GM19043 (cell line): ENCODE measurements around the gene RASSF10.

Experiments used
- ATAC-seq: cut with Tn5 transposase; IDR thresholded peaks from one replicate; pipeline ENCODE4 v1.9.1; 2021; ENCODE audit warnings: low read depth; ENCODE audit not compliant: unreplicated experiment

Gene RASSF10

DNA sequence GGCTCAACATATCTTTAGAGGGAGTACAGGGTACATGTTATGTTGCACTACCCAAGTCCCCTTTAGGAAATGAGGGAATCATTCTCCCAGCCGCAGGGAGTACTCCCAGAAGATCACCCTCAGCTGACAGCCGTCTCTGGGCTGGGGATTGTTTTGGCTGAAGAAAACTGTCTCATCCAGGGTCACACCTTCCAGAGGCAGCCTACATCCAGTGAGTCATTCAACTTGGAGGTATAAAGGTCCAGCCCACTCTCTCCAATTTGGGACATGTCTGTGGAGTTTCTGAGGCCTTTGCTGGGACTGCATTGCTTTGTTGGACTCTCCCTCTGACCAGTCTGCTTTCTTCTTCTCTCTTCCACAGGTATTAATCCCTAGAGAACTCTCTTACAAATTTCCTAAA, 42.1 kb downstream of the RASSF10 start:
- ATAC-seq: no peak

DNA sequence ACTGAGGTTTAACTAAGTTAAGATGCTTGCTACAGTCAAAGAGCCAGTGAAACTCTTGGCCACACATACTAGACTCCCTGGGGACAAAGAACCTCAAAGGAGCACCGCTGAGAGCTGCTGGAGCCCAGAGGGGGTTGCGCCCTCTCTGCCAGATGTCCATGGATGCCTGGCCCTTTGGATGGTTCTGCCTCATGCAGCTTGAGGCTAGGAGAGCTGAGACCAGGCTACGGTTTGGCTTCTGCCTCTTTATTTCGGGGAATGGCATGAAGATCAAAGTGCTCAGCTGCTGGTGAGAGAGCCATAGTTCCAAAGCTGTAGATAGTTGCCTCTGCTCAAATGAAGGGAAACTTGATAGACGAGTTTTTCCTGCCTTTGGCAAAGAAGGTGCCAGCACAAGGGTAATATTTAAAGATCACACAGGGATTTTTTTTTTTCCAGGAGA, 43.0 kb downstream of the RASSF10 start:
- no peak for ATAC-seq

DNA sequence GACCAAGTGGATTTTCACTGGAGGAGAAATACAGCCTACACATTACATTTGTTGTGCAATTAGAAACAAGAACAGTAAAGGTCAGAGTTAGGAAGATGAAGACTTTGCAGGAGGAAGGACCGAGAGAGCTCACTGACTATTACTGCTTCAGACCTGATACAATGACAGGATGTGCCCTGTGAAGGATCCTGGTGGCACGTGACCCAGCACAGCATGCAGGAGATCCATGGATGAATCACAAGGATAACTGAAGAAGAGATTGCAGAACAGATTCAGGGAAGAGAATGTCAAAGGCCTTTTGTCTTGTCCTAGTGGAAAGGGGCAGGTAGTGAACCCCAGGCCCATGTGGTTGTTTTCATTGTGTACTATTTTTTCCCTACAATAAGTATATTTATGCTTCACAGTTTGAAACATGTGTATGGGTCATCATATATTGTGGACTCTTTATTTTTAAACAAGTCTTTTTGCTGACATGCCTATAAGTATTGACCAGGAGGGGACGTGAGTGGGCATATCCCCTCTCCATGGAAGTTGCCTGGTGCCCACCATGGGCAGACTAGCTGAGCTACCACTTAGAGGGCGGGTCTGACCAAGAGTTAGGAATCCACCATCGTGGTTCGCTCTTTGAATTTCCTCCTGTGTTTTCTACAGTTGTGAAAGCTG, 44.3 kb downstream of the RASSF10 start:
- ATAC-seq: no peak

DNA sequence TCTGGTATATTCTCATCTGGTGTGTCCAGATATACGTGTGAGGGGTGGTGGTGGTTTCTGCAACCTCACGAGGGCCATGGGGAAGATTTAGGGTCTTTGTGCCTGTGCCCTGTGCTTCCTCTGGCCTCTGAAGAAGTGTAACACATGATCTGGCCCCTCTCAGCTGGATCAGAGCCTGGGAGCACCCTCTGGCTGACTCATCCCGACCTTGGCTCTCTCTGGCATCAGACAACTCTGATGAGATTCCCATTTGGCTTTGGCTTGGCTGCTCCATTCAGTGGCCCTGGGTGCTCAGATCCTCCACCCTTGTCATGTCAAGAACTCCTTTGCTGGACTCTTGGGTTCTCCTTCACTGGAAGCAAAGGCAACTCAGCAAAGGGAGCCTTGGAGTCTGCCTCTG, 45.2 kb downstream of the RASSF10 start:
- ATAC-seq: no peak

DNA sequence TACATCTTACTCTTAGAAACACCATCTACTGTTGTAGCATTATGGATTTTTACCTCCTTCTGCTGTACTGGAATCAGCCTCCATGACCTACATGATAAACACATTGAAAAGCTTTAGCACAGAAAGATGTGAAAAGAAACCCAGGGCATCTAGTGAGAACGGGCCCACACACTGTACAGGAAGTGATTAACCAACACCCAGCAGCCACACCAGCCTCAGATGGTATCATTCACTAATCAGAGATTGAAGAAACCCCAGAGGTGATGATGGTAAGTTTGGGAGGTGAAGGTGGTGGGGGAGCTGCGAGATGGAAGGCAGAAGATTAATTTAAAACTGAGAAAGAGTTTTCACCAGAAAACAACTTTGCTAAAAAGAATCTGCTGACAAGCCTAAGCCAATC, 46.1 kb downstream of the RASSF10 start:
- no peak for ATAC-seq

DNA sequence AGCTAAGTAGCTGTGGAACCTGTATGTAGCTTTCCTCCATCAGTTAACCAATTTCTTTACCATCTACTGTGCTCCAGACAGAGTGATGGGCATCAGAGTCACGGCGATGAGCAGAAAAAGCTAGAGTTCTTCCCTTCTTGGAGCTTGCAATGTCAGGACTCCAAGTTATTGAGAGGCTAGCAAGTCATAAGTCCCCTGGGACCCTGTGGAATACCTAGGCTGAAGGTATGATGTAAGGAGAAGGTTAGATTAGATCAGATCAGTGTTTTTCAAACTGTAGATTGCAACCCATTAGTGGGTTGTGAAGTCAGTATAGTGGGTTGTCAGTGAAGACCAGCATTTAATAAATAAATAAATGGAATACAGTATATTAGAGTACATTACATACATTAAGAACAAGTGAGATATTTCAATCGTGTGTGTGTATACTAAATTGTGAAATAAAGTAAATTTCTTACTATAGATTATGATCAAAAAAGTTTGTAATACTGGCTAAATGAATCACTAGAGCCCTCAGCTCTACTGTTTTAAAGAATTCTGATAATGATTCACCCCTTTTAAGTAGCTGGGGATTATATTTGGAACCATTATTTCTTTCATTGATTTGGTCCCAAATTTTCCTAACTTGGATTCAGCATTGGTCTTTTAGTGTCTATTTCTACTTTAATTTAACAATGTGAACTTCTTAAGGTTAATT, 52.3 kb downstream of the RASSF10 start:
- ATAC-seq: no peak
